ENCODE measurements around the gene COG4. TPM values are rescaled to one million over a fixed set of nuclear protein-coding genes. Genes with fewer than 3 reads are reported as not detected.
A peak's percentile ranks its signal among the peaks of the same experiment; 100 is the strongest.

COG4 gene
- total RNA-seq, result 100 to 1,000 TPM in 1 of 9 donors, 10 to 100 TPM in 8; 42.3 to 195 (median 69.0) TPM
- 100 to 1,000 TPM in 1 of 3 donors, 10 to 100 TPM in 2; 28.2 to 128 (median 86.2) TPM for polyA plus RNA-seq
- long read RNA-seq, donor 1, transcript COG4-201 (19 exons, 2,833 nt), result major isoform, 11 of 38 reads
- long read RNA-seq, donor 1, partial matches to known transcripts, result 26 of 38 reads
- long read RNA-seq, donor 1, other reads (novel, unspliced or antisense), result 0 of 38 reads
- long read RNA-seq, donor 2, transcript COG4-201 (19 exons, 2,833 nt), result major isoform, 6 of 96 reads
- long read RNA-seq, donor 2, partial matches to known transcripts, result 90 of 96 reads
- long read RNA-seq, donor 2, other reads (novel, unspliced or antisense), result 0 of 96 reads
- long read RNA-seq, donor 3, transcript COG4-201 (19 exons, 2,833 nt), result major isoform, 9 of 9 reads
- long read RNA-seq, donor 3, partial matches to known transcripts, result 0 of 9 reads
- long read RNA-seq, donor 3, other reads (novel, unspliced or antisense), result 0 of 9 reads
- long read RNA-seq, donor 4, transcript COG4-201 (19 exons, 2,833 nt), result major isoform, 20 of 32 reads
- long read RNA-seq, donor 4, partial matches to known transcripts, result 6 of 32 reads
- long read RNA-seq, donor 4, other reads (novel, unspliced or antisense), result 4 of 32 reads
- long read RNA-seq, donor 5, transcript COG4-201 (19 exons, 2,833 nt), result major isoform, 173 of 218 reads
- long read RNA-seq, donor 5, partial matches to known transcripts, result 3 of 218 reads
- long read RNA-seq, donor 5, other reads (novel, unspliced or antisense), result 36 of 218 reads
- long read RNA-seq, donor 6, transcript COG4-201 (19 exons, 2,833 nt), result major isoform, 21 of 34 reads
- long read RNA-seq, donor 6, partial matches to known transcripts, result 5 of 34 reads
- long read RNA-seq, donor 6, other reads (novel, unspliced or antisense), result 7 of 34 reads
- long read RNA-seq, donor 7, partial matches to known transcripts, result 7 of 9 reads
- long read RNA-seq, donor 7, other reads (novel, unspliced or antisense), result 0 of 9 reads
- long read RNA-seq, donor 8, transcript COG4-201 (19 exons, 2,833 nt), result major isoform, 6 of 15 reads
- long read RNA-seq, donor 8, partial matches to known transcripts, result 8 of 15 reads
- long read RNA-seq, donor 8, other reads (novel, unspliced or antisense), result 0 of 15 reads
- long read RNA-seq, donor 9, transcript COG4-201 (19 exons, 2,833 nt), result major isoform, 9 of 10 reads
- long read RNA-seq, donor 9, partial matches to known transcripts, result 0 of 10 reads
- long read RNA-seq, donor 9, other reads (novel, unspliced or antisense), result 0 of 10 reads
- long read RNA-seq, donor 10, transcript COG4-201 (19 exons, 2,833 nt), result major isoform, 7 of 25 reads
- long read RNA-seq, donor 10, partial matches to known transcripts, result 17 of 25 reads
- long read RNA-seq, donor 10, other reads (novel, unspliced or antisense), result 0 of 25 reads

- TF ChIP-seq POLR2A (IDR thresholded peaks at IDR 0.05), result peak in 1 of 2 donors; percentile 34
- TF ChIP-seq CTCF (IDR thresholded peaks at IDR 0.05), result no peak
- peak; percentile 84 to 89 (median 86) for DNase-seq
- WGBS, 4 donors, result 0 to 1% (median 1%) methylated on average over 36 of the region's 36 CpGs
- Histone ChIP-seq H3K4me1 (replicated peaks in 1 of 2) (peaks cover 20 to 45% of the 10 kb centered on the region in 2 donors), H3K36me3 (replicated peaks in 1 of 2) (peaks cover 0 to 25% of the 10 kb centered on the region in 2 donors), H3K27me3 (no peaks in the 10 kb centered on the region), H3K27ac (peak within 1 kb of the TSS; percentile 58 to 91 (median 84)), H3K9me3 (replicated peaks in 1 of 3) (no peaks in the 10 kb centered on the region), H3K4me3 (peak within 1 kb of the TSS; percentile 75 to 98 (median 84))
- intact Hi-C loops (cut with DNase I), result no loop called here
These were observed at the start of gene COG4 for GRCh38 chr16:70523076-70523742. Gene COG4 (minus strand): TSS chr16:70523554. CDS start chr16:70523543, 11 bp downstream.

DNA sequence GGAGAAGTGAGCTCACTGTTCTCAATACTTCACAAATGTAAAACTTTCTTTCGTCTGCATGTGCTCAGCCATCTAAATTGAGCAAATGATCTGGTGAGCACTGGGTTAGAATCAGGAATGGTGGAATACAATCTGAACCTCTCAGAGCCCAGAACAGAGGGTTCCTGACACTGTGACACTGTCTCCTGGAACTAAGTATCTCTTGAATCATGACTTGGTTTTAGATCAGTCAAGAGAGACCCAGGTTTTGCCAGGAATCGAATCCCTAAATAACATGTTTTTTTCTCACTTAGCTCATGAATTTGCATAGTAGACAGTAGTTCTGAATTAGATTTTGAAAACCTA is 49.5 kb upstream of the COG4 start:
- Histone ChIP-seq H3K36me3 (replicated peaks in 1 of 2) (peaks cover 0 to 62% of the 10 kb centered on the region in 2 donors), H3K27ac (peak overlapping the region in 3 of 5 donors; percentile 3 to 75 (median 61)), H3K9me3 (replicated peaks in 1 of 3) (no peaks in the 10 kb centered on the region), H3K27me3 (no peaks in the 10 kb centered on the region), H3K4me3 (no peak overlapping the region), H3K4me1 (replicated peaks in 1 of 2) (peaks cover 12 to 39% of the 10 kb centered on the region in 2 donors)
- TF ChIP-seq POLR2A (IDR thresholded peaks at IDR 0.05) (no peak), CTCF (IDR thresholded peaks at IDR 0.05) (no peak)
- intact Hi-C loops (cut with DNase I), result no loop called here
- WGBS, 4 donors, result 52 to 86% (median 70%) methylated on average over 2 of the region's 2 CpGs
- DNase-seq, result no peak

- Histone ChIP-seq H3K27me3 (no peaks in the 10 kb centered on the region), H3K27ac (peak overlapping the region in 2 of 5 donors; percentile 61 to 75), H3K9me3 (replicated peaks in 1 of 3) (no peaks in the 10 kb centered on the region), H3K36me3 (replicated peaks in 1 of 2) (peaks cover 0 to 68% of the 10 kb centered on the region in 2 donors), H3K4me1 (replicated peaks in 1 of 2) (peaks cover 8 to 36% of the 10 kb centered on the region in 2 donors), H3K4me3 (no peak overlapping the region)
- WGBS, 4 donors, result 80 to 87% (median 86%) methylated on average over 5 of the region's 5 CpGs
- peak in 2 of 7 donors; percentile 13 to 45 for DNase-seq
- TF ChIP-seq CTCF (IDR thresholded peaks at IDR 0.05) (no peak), POLR2A (IDR thresholded peaks at IDR 0.05) (no peak)
- intact Hi-C loops (cut with DNase I), result no loop called here
These were observed 48.9 kb upstream of the COG4 start for GRCh38 chr16:70572050-70572925.

Measured in adrenal gland (tissue), 19 donors.